Measurements from ENCODE around the gene ZNRF2.

The ZNRF2 gene

GRCh38 chr7:30353932-30354607, 69.7 kb downstream of the ZNRF2 start:
- TF ChIP-seq CTCF (conservative IDR thresholded peaks at IDR 0.05) (no peak), ZFX (IDR thresholded peaks at IDR 0.05) (no peak)
- H3K27ac ChIP-seq: no peak overlapping the region

- H3K27ac ChIP-seq: no peak overlapping the region
- no peak for TF ChIP-seq CTCF (conservative IDR thresholded peaks at IDR 0.05)
Observed at GRCh38 chr7:30354791-30355190, 70.4 kb downstream of the ZNRF2 start.

- TF ChIP-seq ZFX (IDR thresholded peaks at IDR 0.05) (no peak), CTCF (conservative IDR thresholded peaks at IDR 0.05) (no peak)
- H3K27ac ChIP-seq: no peak overlapping the region
Observed at GRCh38 chr7:30359957-30360356, 75.6 kb downstream of the ZNRF2 start.

- TF ChIP-seq ZFX (IDR thresholded peaks at IDR 0.05): no peak
- TF ChIP-seq CTCF (conservative IDR thresholded peaks at IDR 0.05): no peak
- no peak overlapping the region for H3K27ac ChIP-seq
Observed at GRCh38 chr7:30363778-30364563, 79.6 kb downstream of the ZNRF2 start.

GRCh38 chr7:30364773-30365172, 80.4 kb downstream of the ZNRF2 start:
- no peak overlapping the region for H3K27ac ChIP-seq
- TF ChIP-seq ZFX (IDR thresholded peaks at IDR 0.05) (no peak), CTCF (conservative IDR thresholded peaks at IDR 0.05) (no peak)

- TF ChIP-seq CTCF (conservative IDR thresholded peaks at IDR 0.05) (no peak), ZFX (IDR thresholded peaks at IDR 0.05) (no peak)
- no peak overlapping the region for H3K27ac ChIP-seq
Observed at GRCh38 chr7:30365621-30366020, 81.2 kb downstream of the ZNRF2 start.

- no peak overlapping the region for H3K27ac ChIP-seq
- no peak for TF ChIP-seq ZFX (IDR thresholded peaks at IDR 0.05)
- TF ChIP-seq CTCF (conservative IDR thresholded peaks at IDR 0.05): no peak
Observed at GRCh38 chr7:30366606-30367005, 82.2 kb downstream of the ZNRF2 start.

Measured in C4-2B (cell line).